IPS-15b (cell line): ENCODE data around the gene NPR1.
"Not testable (repeated sequence)": the region's sequence is repeated elsewhere in the genome, so short reads cannot be mapped to it uniquely, and the experiment has no call there.

Experiments
- H3K27me3 ChIP-seq: one replicate; pipeline ENCODE4 v1.6.1; 2013; ENCODE audit warnings: low read length; ENCODE audit not compliant: control insufficient read depth, insufficient read depth
- H3K36me3 ChIP-seq: one replicate; pipeline ENCODE4 v1.6.1; 2013; ENCODE audit warnings: low read length; ENCODE audit not compliant: control insufficient read depth, insufficient read depth
- H3K4me1 ChIP-seq: one replicate; pipeline ENCODE4 v1.6.1; 2013; ENCODE audit warnings: mild to moderate bottlenecking, low read length; ENCODE audit not compliant: control insufficient read depth, insufficient read depth
- H3K4me3 ChIP-seq: one replicate; pipeline ENCODE4 v1.5.1; 2013; ENCODE audit warnings: low read depth, low read length
- H3K9ac ChIP-seq: one replicate; pipeline ENCODE4 v1.6.1; 2013; ENCODE audit warnings: low read depth, mild to moderate bottlenecking, low read length
- H3K9me3 ChIP-seq: one replicate; pipeline ENCODE4 v1.6.1; 2013; ENCODE audit warnings: mild to moderate bottlenecking, low read length; ENCODE audit not compliant: control insufficient read depth, insufficient read depth

The NPR1 gene

DNA sequence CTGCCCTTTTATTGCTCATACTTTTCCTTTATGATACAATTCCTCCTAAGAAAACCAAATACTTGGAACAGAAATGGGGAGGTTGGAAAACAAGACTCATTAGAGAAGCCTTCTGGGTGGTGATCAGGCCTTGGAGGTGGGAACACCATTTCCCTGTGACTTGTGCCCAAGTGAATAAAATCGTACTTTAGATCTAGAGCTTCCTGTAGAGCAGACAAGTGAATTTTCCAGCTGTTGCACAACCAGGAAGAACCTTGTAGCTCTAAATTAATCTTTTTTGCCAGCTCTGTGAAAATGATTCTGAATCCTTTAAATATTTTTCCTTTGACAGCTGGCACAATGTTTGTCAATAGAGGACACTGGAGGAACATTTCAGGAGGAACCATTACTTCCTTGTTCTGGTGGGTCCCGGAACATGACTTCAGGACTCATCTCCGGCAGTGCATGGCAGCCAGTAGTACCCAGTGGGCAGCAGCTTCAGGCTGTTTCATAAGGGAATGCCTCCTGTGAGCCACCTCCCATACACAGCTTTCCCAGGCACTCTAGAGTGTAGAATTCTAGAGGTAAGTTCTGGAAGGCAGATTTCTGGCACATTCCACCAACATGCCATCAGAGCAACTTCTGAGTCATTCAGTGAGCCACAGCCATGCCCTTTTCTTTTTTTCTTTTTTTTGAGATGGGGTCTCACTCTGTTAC lies 25.5 kb upstream of the NPR1 start:
- Histone ChIP-seq H3K4me1 (no peaks in the 10 kb centered on the region), H3K9ac (no peak overlapping the region), H3K36me3 (no peaks in the 10 kb centered on the region), H3K4me3 (no peak overlapping the region), H3K27me3 (no peaks in the 10 kb centered on the region), H3K9me3 (no peaks in the 10 kb centered on the region)

DNA sequence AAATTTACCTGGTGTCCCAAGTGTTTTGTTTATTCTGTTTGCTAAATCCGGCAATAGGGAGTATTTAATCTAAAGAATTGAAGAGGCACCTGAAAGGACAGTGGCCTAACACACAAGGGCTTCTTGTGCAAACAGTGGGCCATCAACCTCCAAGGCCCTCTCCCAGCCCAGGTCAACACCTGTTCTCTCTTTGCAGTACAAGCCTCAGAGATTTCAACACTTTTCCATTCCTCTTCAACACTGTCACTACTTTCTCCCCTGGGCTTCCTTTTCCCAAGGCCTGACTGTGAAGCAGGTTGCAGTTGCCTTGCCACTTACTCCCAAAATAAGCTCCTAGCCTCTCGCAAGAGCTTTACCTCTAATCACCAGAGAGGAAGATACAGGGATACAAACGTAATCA lies 23.2 kb upstream of the NPR1 start:
- H3K36me3 ChIP-seq: peaks cover 5% of the 10 kb centered on the region
- H3K9me3 ChIP-seq: no peaks in the 10 kb centered on the region
- no peak overlapping the region for H3K4me3 ChIP-seq
- no peaks in the 10 kb centered on the region for H3K27me3 ChIP-seq
- H3K9ac ChIP-seq: no peak overlapping the region
- peaks cover 2% of the 10 kb centered on the region for H3K4me1 ChIP-seq

DNA sequence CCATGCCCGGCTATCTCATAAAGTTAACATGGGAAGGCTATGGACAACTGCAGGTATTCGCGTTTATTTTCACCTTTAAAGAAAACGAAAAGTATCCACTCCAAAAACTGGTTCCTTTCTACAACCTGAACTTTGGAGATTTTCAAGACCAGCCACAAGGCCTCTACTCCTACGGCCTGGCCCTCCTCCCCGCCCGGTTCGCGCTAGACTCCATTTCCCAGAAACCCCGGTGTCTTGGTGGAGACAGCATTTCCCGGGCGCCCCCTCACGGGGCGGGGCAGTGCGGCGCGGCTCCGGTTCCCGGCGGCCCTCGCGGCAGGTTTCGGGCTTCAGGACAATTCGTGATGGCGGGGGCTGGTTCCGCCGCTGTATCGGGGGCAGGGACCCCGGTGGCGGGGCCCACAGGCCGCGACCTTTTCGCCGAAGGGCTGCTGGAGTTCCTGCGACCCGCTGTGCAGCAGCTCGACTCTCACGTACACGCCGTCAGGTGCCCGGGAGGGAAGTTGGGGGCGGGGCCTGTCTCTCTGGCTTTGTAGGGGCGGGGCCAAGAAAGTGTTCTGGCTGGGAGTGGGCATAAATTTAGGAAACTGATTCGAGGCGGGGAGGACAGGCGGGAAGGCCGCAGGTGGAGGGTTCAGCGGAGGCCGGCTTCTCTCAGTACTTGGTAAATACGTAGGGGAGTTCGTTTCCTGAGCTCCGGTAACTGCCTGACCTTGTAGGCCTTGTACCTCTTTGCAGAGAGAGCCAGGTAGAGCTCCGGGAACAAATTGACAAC lies 19.9 kb upstream of the NPR1 start, which contains the start of gene SNAPIN:
Gene SNAPIN (plus strand): TSS at position 304 of the 775 bp plus-strand sequence. CDS start 41 bp downstream, at position 345.
- Histone ChIP-seq H3K27me3 (no peaks in the 10 kb centered on the region), H3K9me3 (no peaks in the 10 kb centered on the region), H3K36me3 (peaks cover 27% of the 10 kb centered on the region), H3K4me1 (peaks cover 2% of the 10 kb centered on the region), H3K4me3 (peak within 1 kb of the TSS; percentile 86), H3K9ac (peak within 1 kb of the TSS; percentile 54)

DNA sequence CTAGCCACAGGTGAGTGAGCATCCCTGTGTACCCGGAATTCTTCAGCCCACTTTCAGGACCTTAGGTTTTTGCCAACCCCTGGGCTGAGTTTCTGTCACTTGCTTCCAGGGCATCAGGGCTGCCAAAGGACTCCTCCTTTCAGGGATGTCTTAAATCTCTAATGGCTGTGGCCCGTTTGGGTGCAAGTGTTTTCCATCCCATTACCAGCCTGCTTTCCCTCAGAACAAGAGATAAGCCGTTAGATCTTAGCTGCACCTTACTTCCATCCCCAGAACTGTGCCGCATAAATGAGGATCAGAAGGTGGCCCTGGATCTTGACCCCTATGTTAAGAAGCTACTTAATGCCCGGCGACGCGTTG lies 19.3 kb upstream of the NPR1 start:
- Histone ChIP-seq H3K9ac (peak overlapping the region; percentile 54), H3K4me3 (peak overlapping the region; percentile 86), H3K9me3 (no peaks in the 10 kb centered on the region), H3K27me3 (no peaks in the 10 kb centered on the region), H3K36me3 (peaks cover 31% of the 10 kb centered on the region), H3K4me1 (peaks cover 2% of the 10 kb centered on the region)

DNA sequence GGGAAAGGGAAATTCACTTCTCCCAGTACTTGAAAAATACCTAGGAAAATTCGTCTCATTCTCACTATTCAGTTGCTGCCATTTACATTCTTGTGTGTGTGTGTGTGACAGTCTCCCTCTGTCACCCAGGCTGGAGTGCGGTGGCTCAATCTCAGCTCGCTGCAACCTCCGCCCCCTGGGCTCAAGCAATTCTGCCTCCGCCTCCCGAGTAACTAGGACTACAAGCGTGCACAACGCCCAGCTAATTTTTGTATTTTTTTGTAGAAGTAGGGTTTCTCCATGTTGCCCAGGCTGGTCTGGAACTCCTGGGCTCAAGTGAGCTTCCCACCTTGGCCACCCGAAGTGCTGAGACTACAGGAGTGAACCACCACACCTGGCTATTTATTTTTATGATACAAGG lies 18.8 kb upstream of the NPR1 start:
- H3K36me3 ChIP-seq: peaks cover 34% of the 10 kb centered on the region
- no peak overlapping the region for H3K9ac ChIP-seq

DNA sequence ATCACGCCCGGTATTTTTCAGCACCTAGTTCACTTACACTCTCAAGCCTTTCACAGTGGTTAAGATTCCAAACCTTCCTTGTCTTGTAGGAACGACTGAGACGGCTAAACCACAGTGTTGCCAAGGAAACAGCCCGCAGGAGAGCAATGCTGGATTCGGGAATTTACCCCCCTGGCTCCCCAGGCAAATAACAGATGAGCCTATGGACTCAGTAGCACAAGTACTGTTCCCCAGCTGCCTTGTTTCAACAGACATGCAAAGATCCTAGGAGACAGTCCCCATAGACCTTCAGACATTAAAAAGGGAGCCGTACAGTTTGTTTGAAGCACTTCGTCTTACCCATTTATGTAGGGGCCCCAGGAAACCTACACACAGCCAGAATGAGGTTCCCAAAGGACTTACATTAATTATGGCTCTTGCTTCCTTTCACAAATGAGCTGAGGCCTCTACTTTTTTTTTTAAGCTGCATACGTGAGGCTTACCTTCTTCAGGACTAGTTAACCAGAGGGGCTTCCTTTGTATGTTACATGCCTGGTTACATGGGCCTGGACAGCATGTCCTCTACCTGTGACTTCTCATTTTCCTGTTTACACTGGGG lies 17.3 kb upstream of the NPR1 start:
- Histone ChIP-seq H3K4me1 (peaks cover 2% of the 10 kb centered on the region), H3K36me3 (peaks cover 46% of the 10 kb centered on the region), H3K4me3 (no peak overlapping the region), H3K9me3 (no peaks in the 10 kb centered on the region), H3K27me3 (no peaks in the 10 kb centered on the region), H3K9ac (no peak overlapping the region)

More for the DNA sequence above, 18.8 kb upstream of the NPR1 start:
- Histone ChIP-seq H3K9me3 (no peaks in the 10 kb centered on the region), H3K4me1 (peaks cover 2% of the 10 kb centered on the region), H3K4me3 (peak overlapping the region; percentile 86), H3K27me3 (no peaks in the 10 kb centered on the region)

DNA sequence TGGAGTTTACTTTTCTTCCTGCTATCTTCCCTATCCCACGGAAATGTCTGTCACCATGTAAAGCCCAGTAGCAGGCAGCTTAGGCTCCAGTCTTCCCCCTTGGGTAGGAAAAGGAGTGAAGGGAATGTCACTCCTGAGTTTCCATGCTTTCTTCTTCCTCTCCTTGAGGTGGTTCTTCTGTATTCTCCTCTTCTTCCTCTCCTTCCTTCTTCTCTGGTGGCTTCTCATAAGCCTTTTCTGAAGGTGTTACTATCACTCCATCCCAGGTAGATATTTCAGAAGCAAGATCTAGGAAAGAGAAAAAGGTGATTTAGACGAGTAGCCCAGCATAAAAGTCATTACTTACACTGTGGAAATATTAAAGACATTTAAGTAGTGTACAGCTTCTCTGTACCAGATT lies 16.2 kb upstream of the NPR1 start:
- Histone ChIP-seq H3K4me3 (no peak overlapping the region), H3K9ac (no peak overlapping the region), H3K9me3 (no peaks in the 10 kb centered on the region), H3K4me1 (peaks cover 2% of the 10 kb centered on the region), H3K36me3 (peaks cover 56% of the 10 kb centered on the region), H3K27me3 (no peaks in the 10 kb centered on the region)

DNA sequence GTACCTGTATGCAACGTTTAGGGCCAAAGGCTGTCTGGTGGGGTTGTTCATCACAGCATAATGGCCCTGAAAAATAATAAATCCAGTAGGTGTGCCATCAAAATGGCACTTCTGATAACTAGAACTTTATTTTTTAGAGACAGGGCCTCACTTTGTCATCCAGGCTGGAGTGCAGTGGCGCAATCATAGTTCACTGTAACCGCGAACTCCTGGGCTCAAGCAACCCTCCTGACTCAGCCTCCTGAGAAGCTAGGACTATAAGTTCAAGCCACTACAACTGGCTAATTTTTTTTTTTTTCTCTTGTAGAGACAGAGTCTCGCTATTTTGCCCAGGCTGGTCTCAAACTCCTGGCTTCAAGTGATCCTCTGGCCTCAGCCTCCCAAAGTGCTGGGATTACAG lies 15.3 kb upstream of the NPR1 start:
- Histone ChIP-seq H3K9ac (no peak overlapping the region), H3K9me3 (no peaks in the 10 kb centered on the region), H3K4me3 (no peak overlapping the region), H3K36me3 (peaks cover 65% of the 10 kb centered on the region), H3K27me3 (no peaks in the 10 kb centered on the region), H3K4me1 (peaks cover 2% of the 10 kb centered on the region)

DNA sequence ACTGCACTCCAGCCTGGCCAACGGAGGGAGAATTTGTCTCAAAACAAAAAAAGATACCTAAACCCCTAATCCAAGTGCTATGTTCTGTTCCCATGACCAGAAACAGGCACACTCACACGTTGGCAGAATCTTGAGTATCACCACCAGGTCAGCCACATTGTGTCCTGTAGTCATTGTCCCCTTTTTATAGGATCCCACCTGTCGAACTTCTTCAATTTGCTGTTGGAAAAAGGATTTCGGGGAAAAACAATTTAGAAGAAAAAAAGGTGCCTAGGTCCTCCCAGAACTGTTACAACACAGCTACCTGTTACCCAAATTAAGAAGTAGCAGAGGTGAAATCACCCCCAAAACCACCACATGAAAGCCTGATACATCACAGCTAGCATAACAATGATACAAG lies 11.0 kb upstream of the NPR1 start:
- no peaks in the 10 kb centered on the region for H3K27me3 ChIP-seq
- H3K36me3 ChIP-seq: peaks cover 58% of the 10 kb centered on the region
- H3K4me3 ChIP-seq: no peak overlapping the region
- H3K9me3 ChIP-seq: no peaks in the 10 kb centered on the region
- H3K9ac ChIP-seq: no peak overlapping the region
- H3K4me1 ChIP-seq: no peaks in the 10 kb centered on the region

DNA sequence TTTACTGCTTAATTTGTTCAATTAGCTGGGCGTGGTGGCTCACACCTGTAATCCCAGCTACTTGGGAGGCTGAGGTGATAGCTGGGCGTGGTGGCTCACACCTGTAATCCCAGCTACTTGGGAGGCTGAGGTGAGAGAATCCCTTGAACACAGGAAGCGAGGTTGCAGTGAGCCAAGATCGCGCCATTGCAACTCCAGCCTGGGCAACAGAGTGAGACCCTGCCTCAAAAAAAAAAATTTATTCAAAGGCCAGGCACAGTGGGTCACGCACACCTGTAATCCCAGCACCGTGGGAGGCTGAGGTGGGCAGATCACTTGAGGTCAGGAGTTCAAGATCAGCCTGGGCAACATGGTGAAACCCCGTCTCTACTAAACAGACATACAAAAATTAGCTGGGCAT lies 9.8 kb upstream of the NPR1 start:
- H3K9me3 ChIP-seq, H3K4me1 ChIP-seq, H3K4me3 ChIP-seq, H3K9ac ChIP-seq, H3K27me3 ChIP-seq: not testable (repeated sequence)
- H3K36me3 ChIP-seq: peaks cover 49% of the 10 kb centered on the region

DNA sequence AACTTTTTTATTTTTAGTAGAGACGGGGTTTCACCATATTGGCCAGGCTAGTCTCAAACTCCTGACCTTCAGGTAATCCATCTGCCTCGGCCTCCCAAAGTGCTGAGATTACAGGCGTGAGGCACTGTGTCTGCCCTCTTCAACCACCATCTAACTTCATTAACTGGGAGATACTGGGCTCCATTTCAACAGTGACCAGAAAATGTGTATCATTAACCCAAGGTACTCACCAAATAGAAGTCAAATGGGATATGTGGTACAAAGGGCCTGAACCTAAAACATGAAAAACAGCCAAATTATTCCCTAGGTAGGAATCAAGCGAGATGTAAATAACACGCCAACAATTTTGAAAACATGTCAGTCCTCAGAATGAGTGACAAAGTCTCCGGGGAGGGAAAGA lies 8.9 kb upstream of the NPR1 start:
- Histone ChIP-seq H3K9ac (no peak overlapping the region), H3K36me3 (peaks cover 42% of the 10 kb centered on the region), H3K4me1 (no peaks in the 10 kb centered on the region), H3K27me3 (no peaks in the 10 kb centered on the region), H3K4me3 (peak overlapping the region; percentile 98), H3K9me3 (no peaks in the 10 kb centered on the region)
